GM23338 (cell line): ENCODE results near the gene SSR3. TPM values are rescaled to one million over a fixed set of nuclear protein-coding genes. Genes with fewer than 3 reads are reported as not detected.

Experiments used
- ATAC-seq: fragments of 200-7000 bp; cut with Tn5 transposase; 3 replicates; pipeline ENCODE4 v1.9.1; 2020
- DNase-seq: peaks from one replicate; pipeline ENCODE4 v3.0.0-alpha.2; 2015; ENCODE audit warnings: low spot score
- H2AFZ ChIP-seq: fragments of 200-600 bp; sonication (generic); 2 replicates; pipeline ENCODE4 v1.8.0; 2016; ENCODE audit warnings: antibody characterized with exemption, mild to moderate bottlenecking, moderate library complexity
- H3F3A ChIP-seq: fragments of 200-600 bp; sonication (generic); replicated peaks from 2 replicates; pipeline ENCODE4 v1.8.0; 2017; ENCODE audit warnings: antibody characterized with exemption, mixed run types, low read depth
- H3K27ac ChIP-seq: fragments of 200-600 bp; sonication (generic); 2 replicates; pipeline ENCODE4 v1.6.1; 2016; ENCODE audit warnings: low read depth
- H3K27me3 ChIP-seq: fragments of 200-600 bp; sonication (generic); 2 replicates; pipeline ENCODE4 v1.8.0; 2016; ENCODE audit warnings: mild to moderate bottlenecking, mixed run types, moderate library complexity; ENCODE audit not compliant: insufficient read depth
- H3K36me3 ChIP-seq: fragments of 200-600 bp; sonication (generic); 2 replicates; pipeline ENCODE4 v1.8.0; 2016; ENCODE audit warnings: mild to moderate bottlenecking; ENCODE audit not compliant: insufficient read depth
- H3K4me1 ChIP-seq: fragments of 200-600 bp; sonication (generic); 2 replicates; pipeline ENCODE4 v1.8.0; 2016; ENCODE audit warnings: mild to moderate bottlenecking, moderate library complexity; ENCODE audit not compliant: insufficient read depth
- H3K4me2 ChIP-seq: fragments of 200-600 bp; sonication (generic); 2 replicates; pipeline ENCODE4 v1.7.1; 2017; ENCODE audit warnings: mixed run types
- H3K4me3 ChIP-seq: fragments of 200-600 bp; sonication (generic); 2 replicates; pipeline ENCODE4 v1.6.1; 2016; ENCODE audit warnings: mixed run types
- H3K79me2 ChIP-seq: fragments of 200-600 bp; sonication (generic); replicated peaks from 2 replicates; pipeline ENCODE4 v1.8.0; 2017; ENCODE audit warnings: mild to moderate bottlenecking; ENCODE audit not compliant: insufficient read depth
- H3K9me2 ChIP-seq: fragments of 200-600 bp; sonication (generic); 2 replicates; pipeline ENCODE4 v1.8.0; 2017; ENCODE audit not compliant: insufficient read depth
- H4K20me1 ChIP-seq: fragments of 200-600 bp; sonication (generic); replicated peaks from 2 replicates; pipeline ENCODE4 v1.8.0; 2017; ENCODE audit warnings: mild to moderate bottlenecking; ENCODE audit not compliant: insufficient read depth
- H3K27ac Mint-ChIP-seq: 2 replicates; pipeline ENCODE4 v1.8.0; 2020; ENCODE audit warnings: inconsistent platforms, mild to moderate bottlenecking, moderate library complexity, mixed read lengths
- H3K27me3 Mint-ChIP-seq: 3 replicates; pipeline ENCODE4 v1.8.0; 2022; ENCODE audit warnings: low read depth, mild to moderate bottlenecking, moderate library complexity, mixed read lengths, inconsistent platforms; ENCODE audit not compliant: insufficient read depth, poor library complexity
- H3K36me3 Mint-ChIP-seq: 3 replicates; pipeline ENCODE4 v1.8.0; 2021; ENCODE audit warnings: low read depth, mild to moderate bottlenecking, inconsistent platforms, moderate library complexity, mixed read lengths
- H3K4me1 Mint-ChIP-seq: 3 replicates; pipeline ENCODE4 v1.8.0; 2020; ENCODE audit warnings: mild to moderate bottlenecking, inconsistent platforms, mixed read lengths
- H3K4me3 Mint-ChIP-seq: 3 replicates; pipeline ENCODE4 v1.8.0; 2021; ENCODE audit warnings: moderate library complexity, mild to moderate bottlenecking, inconsistent platforms, mixed read lengths
- H3K9me3 Mint-ChIP-seq: 3 replicates; pipeline ENCODE4 v1.8.0; 2020; ENCODE audit warnings: moderate library complexity, mild to moderate bottlenecking, inconsistent platforms, mixed read lengths
- EZH2 ChIP-seq: fragments of 200-600 bp; sonication (generic); IDR thresholded peaks from one replicate; pipeline ENCODE4 v1.8.0; 2017; ENCODE audit warnings: antibody characterized with exemption, mild to moderate bottlenecking, low read depth; ENCODE audit not compliant: unreplicated experiment
- JUNB ChIP-seq: IDR thresholded peaks from one replicate; pipeline ENCODE4 v1.6.1; 2016; ENCODE audit warnings: antibody characterized with exemption; ENCODE audit not compliant: unreplicated experiment
- NANOG ChIP-seq: IDR thresholded peaks from 2 replicates; pipeline ENCODE4 v1.6.1; 2016; ENCODE audit warnings: antibody characterized with exemption, borderline replicate concordance
- STAT1 ChIP-seq: IDR thresholded peaks from one replicate; pipeline ENCODE4 v1.6.1; 2016; ENCODE audit warnings: antibody characterized with exemption; ENCODE audit not compliant: unreplicated experiment
- polyA plus RNA-seq: library from polyadenylated mRNA; unstranded; fragments of >200 nt; fragmentation: Nextera tagmentation; extraction: Ambion mirVana; gene quantifications from 2 replicates; pipeline ENCODE4 v1.2.1, GENCODE V29; 2016
- total RNA-seq: library from RNA; depleted of rRNA; stranded (reverse); fragments of >200 nt; shearing (Covaris generic); gene quantifications from 2 replicates; pipeline ENCODE4 v1.2.3, GENCODE V29; 2014
- TF ChIP-seq, protein P1 (sequence below), 2 experiments: fragments of 200-600 bp in 1 of 2; sonication (generic) in 1 of 2; conservative IDR thresholded peaks; 2 replicates each; pipeline versions ENCODE4 v1.5.1 to v1.6.1; 2016 to 2017; ENCODE audit warnings: antibody characterized with exemption in 2 of 2, low read depth in 2 of 2, mild to moderate bottlenecking in 2 of 2, moderate library complexity in 1 of 2
- TF ChIP-seq, protein P2 (sequence below): IDR thresholded peaks from one replicate; pipeline ENCODE4 v1.6.1; 2018; ENCODE audit warnings: antibody characterized with exemption; ENCODE audit not compliant: unreplicated experiment

Gene SSR3
- total and polyA plus RNA-seq, 2 experiments from 2014 or later, result 143 to 173 TPM

DNA sequence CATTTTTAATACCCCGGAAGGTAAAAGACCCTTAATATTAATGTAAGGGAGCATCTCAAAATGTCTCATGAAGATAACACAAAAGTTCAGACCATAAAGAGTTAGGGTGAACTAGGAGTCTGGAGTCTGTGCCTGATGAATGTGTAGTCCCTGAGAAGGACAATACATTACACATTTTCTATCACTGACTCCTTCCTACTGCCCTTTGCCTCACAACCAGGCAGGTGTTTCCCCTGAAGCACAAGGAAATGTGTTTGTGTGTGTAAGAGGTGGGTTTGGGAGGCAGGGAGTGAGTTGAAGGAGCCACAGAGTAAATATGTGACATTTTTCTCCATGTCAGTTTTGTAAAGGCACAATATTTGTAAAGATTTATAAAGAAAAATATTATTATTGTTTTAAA is 59.1 kb downstream of the SSR3 start:
- ATAC-seq, result no peak
- Histone ChIP-seq H3K9me2 (0 out of 2 replicates have a peak, but pooled peaks cover 2% of the 10 kb centered on the region), H3K27me3 (no peaks in the 10 kb centered on the region), H3K4me1 (no peaks in the 10 kb centered on the region), H3K4me2 (no peak overlapping the region), H4K20me1 (no peaks in the 10 kb centered on the region), H2AFZ (no peak overlapping the region), H3K4me3 (no peak overlapping the region), H3K27ac (no peak overlapping the region), H3F3A (no peaks in the 10 kb centered on the region), H3K36me3 (no peaks in the 10 kb centered on the region), H3K79me2 (no peaks in the 10 kb centered on the region)
- H3K36me3 Mint-ChIP-seq, result peaks cover 6% of the 10 kb centered on the region; the same call in 1 of the 3 replicates
- no peak for DNase-seq
- H3K4me1 Mint-ChIP-seq, result no peaks in the 10 kb centered on the region
- H3K27ac Mint-ChIP-seq, result no peak overlapping the region
- no peak overlapping the region for H3K4me3 Mint-ChIP-seq
- H3K9me3 Mint-ChIP-seq, result peaks cover 7% of the 10 kb centered on the region; the same call in 2 of the 3 replicates
- no peaks in the 10 kb centered on the region for H3K27me3 Mint-ChIP-seq
- no peak for TF ChIP-seq JUNB
- TF ChIP-seq STAT1, result no peak
- no peak for TF ChIP-seq EZH2
- TF ChIP-seq, protein P1, sequence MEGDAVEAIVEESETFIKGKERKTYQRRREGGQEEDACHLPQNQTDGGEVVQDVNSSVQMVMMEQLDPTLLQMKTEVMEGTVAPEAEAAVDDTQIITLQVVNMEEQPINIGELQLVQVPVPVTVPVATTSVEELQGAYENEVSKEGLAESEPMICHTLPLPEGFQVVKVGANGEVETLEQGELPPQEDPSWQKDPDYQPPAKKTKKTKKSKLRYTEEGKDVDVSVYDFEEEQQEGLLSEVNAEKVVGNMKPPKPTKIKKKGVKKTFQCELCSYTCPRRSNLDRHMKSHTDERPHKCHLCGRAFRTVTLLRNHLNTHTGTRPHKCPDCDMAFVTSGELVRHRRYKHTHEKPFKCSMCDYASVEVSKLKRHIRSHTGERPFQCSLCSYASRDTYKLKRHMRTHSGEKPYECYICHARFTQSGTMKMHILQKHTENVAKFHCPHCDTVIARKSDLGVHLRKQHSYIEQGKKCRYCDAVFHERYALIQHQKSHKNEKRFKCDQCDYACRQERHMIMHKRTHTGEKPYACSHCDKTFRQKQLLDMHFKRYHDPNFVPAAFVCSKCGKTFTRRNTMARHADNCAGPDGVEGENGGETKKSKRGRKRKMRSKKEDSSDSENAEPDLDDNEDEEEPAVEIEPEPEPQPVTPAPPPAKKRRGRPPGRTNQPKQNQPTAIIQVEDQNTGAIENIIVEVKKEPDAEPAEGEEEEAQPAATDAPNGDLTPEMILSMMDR (conservative IDR thresholded peaks at IDR 0.05; ENCODE audit: low read depth in 2 of 2), result no peak

DNA sequence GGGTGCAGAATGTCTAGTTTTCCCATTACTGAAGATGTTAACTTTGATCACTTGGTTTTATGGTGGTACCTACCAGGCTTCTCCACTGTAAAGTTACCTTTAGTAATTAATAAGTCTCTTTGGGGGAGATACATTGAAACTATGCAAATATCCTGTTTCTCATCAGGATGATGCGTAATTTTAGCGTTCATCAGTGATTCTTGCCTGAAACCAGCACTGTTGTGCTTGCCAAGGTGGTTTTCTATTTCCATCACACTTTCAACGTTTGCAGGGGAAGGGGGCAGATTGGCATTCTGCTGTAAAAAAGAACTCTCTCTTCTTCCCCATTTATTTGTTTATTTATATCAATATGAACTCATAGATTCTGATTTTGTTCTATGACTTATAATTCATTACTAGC is 61.0 kb downstream of the SSR3 start:
- Histone ChIP-seq H3K4me3 (no peak overlapping the region), H3K36me3 (no peaks in the 10 kb centered on the region), H3F3A (no peaks in the 10 kb centered on the region), H3K27me3 (no peaks in the 10 kb centered on the region), H3K4me1 (no peaks in the 10 kb centered on the region), H2AFZ (no peak overlapping the region), H3K27ac (no peak overlapping the region), H3K9me2 (0 out of 2 replicates have a peak, but pooled peaks cover 2% of the 10 kb centered on the region), H4K20me1 (no peaks in the 10 kb centered on the region), H3K79me2 (no peaks in the 10 kb centered on the region), H3K4me2 (no peak overlapping the region)
- peaks cover 7% of the 10 kb centered on the region; the same call in 2 of the 3 replicates for H3K9me3 Mint-ChIP-seq
- no peaks in the 10 kb centered on the region for H3K4me1 Mint-ChIP-seq
- peaks cover 6% of the 10 kb centered on the region; the same call in 1 of the 3 replicates for H3K36me3 Mint-ChIP-seq
- no peak overlapping the region for H3K4me3 Mint-ChIP-seq
- no peak overlapping the region for H3K27ac Mint-ChIP-seq
- TF ChIP-seq, protein P2, sequence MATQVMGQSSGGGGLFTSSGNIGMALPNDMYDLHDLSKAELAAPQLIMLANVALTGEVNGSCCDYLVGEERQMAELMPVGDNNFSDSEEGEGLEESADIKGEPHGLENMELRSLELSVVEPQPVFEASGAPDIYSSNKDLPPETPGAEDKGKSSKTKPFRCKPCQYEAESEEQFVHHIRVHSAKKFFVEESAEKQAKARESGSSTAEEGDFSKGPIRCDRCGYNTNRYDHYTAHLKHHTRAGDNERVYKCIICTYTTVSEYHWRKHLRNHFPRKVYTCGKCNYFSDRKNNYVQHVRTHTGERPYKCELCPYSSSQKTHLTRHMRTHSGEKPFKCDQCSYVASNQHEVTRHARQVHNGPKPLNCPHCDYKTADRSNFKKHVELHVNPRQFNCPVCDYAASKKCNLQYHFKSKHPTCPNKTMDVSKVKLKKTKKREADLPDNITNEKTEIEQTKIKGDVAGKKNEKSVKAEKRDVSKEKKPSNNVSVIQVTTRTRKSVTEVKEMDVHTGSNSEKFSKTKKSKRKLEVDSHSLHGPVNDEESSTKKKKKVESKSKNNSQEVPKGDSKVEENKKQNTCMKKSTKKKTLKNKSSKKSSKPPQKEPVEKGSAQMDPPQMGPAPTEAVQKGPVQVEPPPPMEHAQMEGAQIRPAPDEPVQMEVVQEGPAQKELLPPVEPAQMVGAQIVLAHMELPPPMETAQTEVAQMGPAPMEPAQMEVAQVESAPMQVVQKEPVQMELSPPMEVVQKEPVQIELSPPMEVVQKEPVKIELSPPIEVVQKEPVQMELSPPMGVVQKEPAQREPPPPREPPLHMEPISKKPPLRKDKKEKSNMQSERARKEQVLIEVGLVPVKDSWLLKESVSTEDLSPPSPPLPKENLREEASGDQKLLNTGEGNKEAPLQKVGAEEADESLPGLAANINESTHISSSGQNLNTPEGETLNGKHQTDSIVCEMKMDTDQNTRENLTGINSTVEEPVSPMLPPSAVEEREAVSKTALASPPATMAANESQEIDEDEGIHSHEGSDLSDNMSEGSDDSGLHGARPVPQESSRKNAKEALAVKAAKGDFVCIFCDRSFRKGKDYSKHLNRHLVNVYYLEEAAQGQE, result no peak
- TF ChIP-seq NANOG (no peak), STAT1 (no peak)
- TF ChIP-seq, protein P1 (conservative IDR thresholded peaks at IDR 0.05; ENCODE audit: low read depth in 2 of 2), result no peak
- ATAC-seq, result no peak
- no peaks in the 10 kb centered on the region for H3K27me3 Mint-ChIP-seq
- no peak for DNase-seq
